ENCODE measurements around the gene FRMD8. TPM values are rescaled to one million over a fixed set of nuclear protein-coding genes. Genes with fewer than 3 reads are reported as not detected.

The FRMD8 gene
- total and polyA plus RNA-seq, 9 of the 15 experiments (the other 6 are each of a cell fraction or from before 2014, with no cell fraction given), result 4.5 to 54.5 (median 15.8) TPM

GRCh38 chr11:65428578-65429067 lies 42.2 kb downstream of the FRMD8 start (continued):
- TF ChIP-seq ZNF407 (IDR thresholded peaks at IDR 0.05; ENCODE audit: low read depth) (no peak), SMAD4 (CRISPR knock-in tag; conservative IDR thresholded peaks at IDR 0.05) (no peak), TRIM24 (IDR thresholded peaks at IDR 0.05) (no peak), CREB3L1 (IDR thresholded peaks at IDR 0.05; ENCODE audit: borderline replicate concordance, low read depth) (no peak), ZNF445 (CRISPR knock-in tag; IDR thresholded peaks at IDR 0.05; ENCODE audit: low read depth) (no peak), KHSRP (IDR thresholded peaks at IDR 0.05) (no peak), ZNF398 (CRISPR knock-in tag; IDR thresholded peaks at IDR 0.05) (no peak), ZNF384 (IDR thresholded peaks at IDR 0.05; ENCODE audit: low read depth, low read length) (no peak), NFE2L1 (tag; IDR thresholded peaks at IDR 0.05; ENCODE audit: borderline replicate concordance, low read depth) (no peak), FIP1L1 (IDR thresholded peaks at IDR 0.05; ENCODE audit: low read depth, low read length, poor library complexity, severe bottlenecking) (peak; percentile 84), NBN (IDR thresholded peaks at IDR 0.05; ENCODE audit: low read depth) (no peak), HMG20A (CRISPR knock-in tag; conservative IDR thresholded peaks at IDR 0.05) (no peak), ZNF551 (CRISPR knock-in tag; IDR thresholded peaks at IDR 0.05) (no peak), STAT5A (IDR thresholded peaks at IDR 0.05; ENCODE audit: borderline replicate concordance, low read length) (no peak), RUNX1 (IDR thresholded peaks at IDR 0.05; ENCODE audit: low read depth) (peak; percentile 30; the same call in 1 of the 2 replicates), ZNF695 (CRISPR knock-in tag; IDR thresholded peaks at IDR 0.05) (no peak)
- TF ChIP-seq, protein P1, sequence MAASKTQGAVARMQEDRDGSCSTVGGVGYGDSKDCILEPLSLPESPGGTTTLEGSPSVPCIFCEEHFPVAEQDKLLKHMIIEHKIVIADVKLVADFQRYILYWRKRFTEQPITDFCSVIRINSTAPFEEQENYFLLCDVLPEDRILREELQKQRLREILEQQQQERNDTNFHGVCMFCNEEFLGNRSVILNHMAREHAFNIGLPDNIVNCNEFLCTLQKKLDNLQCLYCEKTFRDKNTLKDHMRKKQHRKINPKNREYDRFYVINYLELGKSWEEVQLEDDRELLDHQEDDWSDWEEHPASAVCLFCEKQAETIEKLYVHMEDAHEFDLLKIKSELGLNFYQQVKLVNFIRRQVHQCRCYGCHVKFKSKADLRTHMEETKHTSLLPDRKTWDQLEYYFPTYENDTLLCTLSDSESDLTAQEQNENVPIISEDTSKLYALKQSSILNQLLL (CRISPR knock-in tag; IDR thresholded peaks at IDR 0.05; ENCODE audit: borderline replicate concordance), result no peak

Measured in K562 (cell line).